ENCODE results near the gene PCSK9.
"Not testable (repeated sequence)": the region's sequence is repeated elsewhere in the genome, so short reads cannot be mapped to it uniquely, and the experiment has no call there.

The PCSK9 gene

DNA sequence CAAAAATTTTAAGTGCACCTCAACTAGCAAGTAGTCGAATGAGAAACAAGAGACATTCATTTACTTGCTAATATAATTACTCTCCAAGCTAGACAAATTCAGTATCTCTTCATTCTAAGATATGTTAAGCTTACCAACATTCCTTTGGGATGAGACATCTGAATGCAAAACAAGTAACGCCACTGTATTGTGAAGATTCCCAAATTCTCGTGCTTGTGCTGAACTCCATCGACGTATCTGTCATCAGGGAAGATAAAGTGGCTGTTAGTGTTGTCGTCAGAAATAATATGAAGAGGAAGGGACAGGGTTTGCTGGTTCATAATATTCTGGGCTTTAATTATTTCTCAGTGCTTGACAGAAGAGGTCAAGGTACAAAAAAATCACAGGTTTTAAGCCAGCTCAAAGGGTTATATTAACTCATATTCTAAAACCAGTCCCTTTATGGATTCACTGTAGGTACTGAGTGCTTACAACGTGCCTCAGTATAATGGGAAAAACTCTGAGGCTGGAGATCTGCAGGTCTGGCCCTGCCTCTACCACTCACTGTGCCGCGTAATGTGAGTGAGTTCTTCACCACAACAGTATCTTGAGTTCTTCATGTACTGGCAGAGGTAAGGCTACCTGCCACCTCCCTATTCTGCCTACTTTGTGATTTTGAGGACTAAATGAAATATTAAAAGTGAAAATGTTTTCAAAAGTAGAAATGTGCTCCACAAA, 42.0 kb downstream of the PCSK9 start:
- no peak for DNase-seq (ENCODE audit: low read depth)

DNA sequence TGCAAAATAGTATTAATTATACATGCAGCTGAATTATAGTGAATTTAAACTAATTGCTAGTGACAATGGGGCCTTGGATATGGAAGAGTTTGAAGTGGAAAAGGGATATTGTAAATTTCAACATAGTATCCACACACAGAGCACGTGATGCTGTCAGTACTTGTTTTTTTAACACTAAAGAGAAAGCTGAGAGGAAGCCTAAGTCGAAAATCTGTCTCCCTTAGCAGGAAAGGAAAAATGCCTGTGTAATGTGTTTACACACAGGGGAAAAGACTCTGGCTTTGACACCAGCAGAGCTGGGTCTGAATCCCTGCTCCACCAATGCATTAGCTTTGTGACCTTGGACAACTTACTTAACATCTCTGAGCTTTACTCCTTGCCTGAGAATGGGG, 42.6 kb downstream of the PCSK9 start:
- DNase-seq (ENCODE audit: low read depth) = no peak

DNA sequence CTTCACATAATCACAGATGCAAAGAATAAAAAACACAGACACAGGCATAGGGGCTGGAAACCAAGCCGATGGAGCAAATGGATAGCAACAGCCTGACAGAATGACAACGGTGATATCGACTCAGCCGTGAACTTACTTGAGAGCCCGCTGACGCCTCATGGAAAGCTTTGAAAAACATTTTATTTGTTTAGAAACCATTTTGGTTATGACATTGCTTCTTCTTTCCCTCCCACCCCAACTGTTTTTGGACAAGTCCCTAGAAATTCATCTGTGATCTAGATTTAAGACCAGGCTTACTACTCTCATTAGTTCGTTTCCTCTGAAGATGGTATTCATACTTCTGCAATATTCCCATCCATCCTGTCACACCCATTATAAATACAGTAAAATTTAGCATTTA, 44.9 kb downstream of the PCSK9 start:
- DNase-seq (ENCODE audit: low read depth) = no peak

DNA sequence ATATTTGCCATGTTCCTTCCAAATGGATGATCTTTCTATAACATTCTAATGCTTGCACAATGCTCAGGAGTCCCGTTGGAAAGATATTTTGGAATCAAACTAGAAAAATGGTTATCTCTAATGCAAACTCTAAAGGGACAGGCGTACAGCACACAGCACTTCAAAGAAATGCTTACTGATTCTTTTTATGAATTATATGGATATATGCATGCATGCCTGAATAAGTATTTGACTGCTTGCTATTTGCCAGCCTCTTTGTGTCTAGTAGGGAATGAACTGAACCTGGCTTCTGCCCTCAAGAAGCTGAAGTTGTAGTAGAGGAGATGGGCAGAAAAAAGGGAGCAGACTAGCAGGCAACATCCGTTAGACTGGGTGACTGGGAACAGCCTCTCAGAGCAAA, 48.1 kb downstream of the PCSK9 start:
- DNase-seq (ENCODE audit: low read depth) = no peak

DNA sequence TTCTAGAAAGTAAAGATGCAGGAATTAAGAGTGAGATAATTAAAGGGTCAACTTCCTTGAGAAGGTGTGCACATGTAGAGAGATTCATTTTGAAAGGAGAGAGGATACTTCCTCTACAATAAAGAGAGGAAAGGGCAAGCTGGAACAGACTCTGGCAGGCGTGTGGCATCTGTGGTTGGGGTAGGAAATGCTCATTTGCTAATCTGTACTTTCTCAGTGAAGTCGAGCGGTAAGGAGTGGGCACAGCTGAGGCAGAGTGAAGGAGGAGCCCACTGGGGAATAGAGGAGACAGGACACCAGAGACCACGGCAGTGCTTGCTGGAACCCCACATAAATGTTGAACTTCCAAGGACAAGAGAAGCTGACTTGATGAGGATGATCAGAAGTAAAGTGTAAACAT, 49.1 kb downstream of the PCSK9 start:
- DNase-seq (ENCODE audit: low read depth) = no peak

DNA sequence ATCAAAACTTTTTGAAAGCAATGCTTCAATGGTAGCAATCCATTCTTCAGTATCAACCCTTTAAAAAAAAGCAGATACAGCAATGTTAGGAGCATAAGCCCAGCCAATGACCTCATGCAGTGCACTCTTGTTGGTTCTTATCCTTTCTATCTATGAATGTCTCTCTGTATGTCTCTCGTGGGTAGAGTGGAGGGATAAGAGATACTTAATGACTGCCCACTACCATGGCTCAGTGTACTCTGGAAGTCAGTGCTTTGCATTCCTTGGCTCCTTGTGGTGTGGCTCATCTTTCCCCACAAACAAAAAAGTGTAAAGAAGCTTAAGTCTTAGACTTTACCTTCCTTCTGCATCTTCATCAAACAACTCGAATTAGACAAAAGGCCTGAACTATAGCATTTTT, 50.3 kb downstream of the PCSK9 start:
- no peak for DNase-seq (ENCODE audit: low read depth)

DNA sequence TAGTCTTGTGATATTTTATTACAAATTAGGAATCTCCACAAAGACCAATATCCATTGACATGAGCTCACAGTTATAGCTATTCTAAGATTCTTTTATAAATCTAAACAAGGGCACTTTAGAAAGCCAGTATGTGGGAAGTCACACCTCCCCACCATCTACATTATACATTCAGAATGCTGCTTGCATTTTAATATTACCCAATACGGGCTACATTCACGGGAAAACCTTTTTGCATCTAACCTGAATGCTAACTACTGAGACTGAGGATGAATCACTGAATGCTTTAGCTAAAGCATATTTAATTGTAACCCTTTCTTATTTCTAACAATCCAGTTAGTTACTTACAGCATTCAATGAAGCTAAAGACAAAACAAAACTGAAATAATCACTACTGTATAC, 53.1 kb downstream of the PCSK9 start:
- DNase-seq (ENCODE audit: low read depth) = no peak

DNA sequence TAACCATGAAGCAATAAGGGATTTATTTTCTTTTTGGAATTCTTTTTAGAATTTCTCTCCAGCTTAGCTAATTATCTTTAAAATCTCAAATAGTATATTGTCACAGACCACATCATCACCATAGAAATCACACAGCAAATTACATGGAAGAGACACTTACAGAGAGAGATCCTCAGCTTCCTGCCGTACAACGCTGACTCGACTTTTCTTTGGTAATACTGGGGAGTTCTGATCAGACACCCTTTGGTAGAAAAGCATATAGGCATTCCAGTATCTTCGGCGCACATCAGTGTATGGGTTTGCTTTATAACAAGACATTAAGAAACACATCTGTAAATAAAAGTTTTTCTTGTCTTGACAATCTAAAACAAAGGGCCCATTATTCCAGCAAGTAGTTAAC, 55.7 kb downstream of the PCSK9 start:
- no peak for DNase-seq (ENCODE audit: low read depth)

DNA sequence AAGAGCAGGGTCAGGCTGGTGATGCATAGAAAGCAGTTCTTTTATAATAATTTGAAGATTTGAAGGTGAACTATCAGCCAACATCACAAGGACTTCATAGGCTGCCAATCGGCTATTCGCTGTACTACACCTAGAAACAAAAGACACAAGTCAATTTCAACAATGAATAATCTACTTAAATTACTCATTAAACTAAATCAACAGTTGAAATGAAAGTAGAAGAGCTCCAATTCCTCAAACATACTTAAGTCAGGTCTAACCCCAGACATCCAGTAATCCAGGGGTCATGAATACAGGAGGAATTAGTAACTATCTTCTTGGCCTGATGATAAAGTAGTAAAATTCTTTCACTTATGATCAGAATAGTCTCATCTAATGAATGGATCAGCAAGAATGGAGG, 64.5 kb downstream of the PCSK9 start:
- DNase-seq (ENCODE audit: low read depth) = no peak

DNA sequence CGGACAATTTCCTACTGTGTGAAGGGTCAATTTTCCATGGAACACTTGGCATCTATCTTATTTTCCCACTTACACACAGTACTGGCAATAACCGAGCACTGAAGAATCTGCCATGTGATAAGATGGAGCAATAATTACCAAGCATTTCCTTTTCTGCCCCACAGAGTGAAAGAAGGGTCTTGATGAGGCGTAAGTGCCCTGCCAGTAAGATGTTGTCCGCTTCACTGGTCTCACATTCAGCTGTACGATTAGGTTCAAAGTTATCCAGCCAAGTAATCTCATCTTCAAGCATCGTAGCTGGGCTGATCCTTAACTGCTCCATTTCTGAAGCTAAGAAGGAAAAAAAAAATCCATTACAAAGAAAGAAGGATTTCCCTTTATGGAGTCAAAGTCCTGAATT, 67.8 kb downstream of the PCSK9 start:
- DNase-seq (ENCODE audit: low read depth) = no peak

DNA sequence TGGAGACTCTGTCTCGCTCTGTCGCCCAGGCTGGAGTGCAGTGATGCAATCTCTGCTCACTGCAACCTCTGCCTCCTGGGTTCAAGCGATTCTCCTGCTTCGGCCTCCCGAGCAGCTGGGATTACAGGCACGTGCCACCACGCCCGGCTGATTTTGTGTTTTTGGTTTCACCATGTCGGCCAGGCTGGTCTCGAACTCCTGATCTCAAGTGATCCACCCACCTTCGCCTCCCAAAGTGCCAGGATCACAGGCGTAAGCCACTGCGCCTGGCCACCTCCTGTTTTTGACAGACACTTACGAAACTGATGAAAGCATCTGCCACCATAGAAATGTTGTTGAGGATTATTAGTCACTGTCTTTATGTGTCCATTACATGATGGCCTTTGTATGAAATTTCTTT, 69.7 kb downstream of the PCSK9 start:
- DNase-seq (ENCODE audit: low read depth) = not testable (repeated sequence)

All from stimulated activated CD8-positive, alpha-beta memory T cell treated with anti-CD3 and anti-CD28 coated beads, Interleukin-12 subunit alpha, Interleukin-12 subunit beta, amount 100 ng/mL, for 4 hours (primary cell).